SK-N-MC (cell line): Measurements from ENCODE around the gene MSH6.

Experiments
- EZH2 ChIP-seq: fragments of 200-600 bp; sonication (generic); IDR thresholded peaks from one replicate; pipeline ENCODE4 v1.6.1; 2017; ENCODE audit warnings: antibody characterized with exemption
- POLR2AphosphoS5 ChIP-seq: IDR thresholded peaks from 2 replicates; pipeline ENCODE4 v1.6.1; 2012; ENCODE audit warnings: mild to moderate bottlenecking, low read depth, low read length, borderline replicate concordance

DNA sequence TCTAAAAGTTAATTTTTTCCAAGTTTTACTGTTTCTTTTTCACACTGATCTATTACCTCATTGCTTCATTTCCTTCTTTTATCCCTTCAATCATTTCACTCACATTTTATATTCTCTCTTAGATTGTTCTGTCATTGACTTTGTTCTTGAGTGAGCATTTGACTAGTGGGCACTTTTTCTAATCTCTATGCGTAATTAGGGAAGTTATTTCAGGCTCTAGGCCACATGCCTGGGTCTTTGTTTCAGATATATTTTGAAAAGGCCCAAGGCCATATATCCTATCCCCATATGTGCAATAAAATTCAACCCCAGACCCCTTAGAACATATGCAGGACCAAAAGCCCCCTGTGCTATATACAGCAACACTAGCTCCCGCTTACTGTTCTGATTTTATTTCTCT is 61.2 kb downstream of the MSH6 start:
- TF ChIP-seq EZH2 (no peak), POLR2AphosphoS5 (no peak)
